ENCODE data around the gene TMEM120B. TPM values are rescaled to one million over a fixed set of nuclear protein-coding genes. Genes with fewer than 3 reads are reported as not detected.

The TMEM120B gene
- total and polyA plus RNA-seq, 5 experiments from 2014 or later = 2.1 to 14.4 (median 2.5) TPM

DNA sequence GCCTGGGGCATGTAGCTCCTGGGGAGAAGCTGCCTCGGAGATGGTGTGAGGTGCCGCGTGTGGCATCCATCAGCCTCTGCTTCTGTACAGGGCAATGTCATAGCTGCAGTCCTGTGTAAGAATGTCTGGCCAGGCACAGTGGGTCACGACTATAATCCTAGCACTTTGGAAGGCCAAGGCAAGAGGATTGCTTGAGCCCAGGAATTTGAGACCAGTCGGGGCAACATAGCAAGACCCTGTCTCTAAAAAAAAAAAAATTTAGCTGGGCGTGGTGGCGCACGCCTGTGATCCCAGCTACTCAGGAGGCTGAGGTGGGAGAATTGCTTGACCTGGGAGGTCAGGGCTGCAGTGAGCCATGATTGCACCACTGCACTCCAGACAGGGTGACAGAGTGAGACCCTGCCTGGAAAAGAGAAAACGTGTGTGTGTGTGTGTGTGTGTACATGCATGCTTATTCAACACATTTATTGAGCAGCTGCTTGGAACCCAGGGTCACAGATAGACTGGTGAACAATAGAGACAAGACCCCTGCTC lies 56.8 kb downstream of the TMEM120B start:
- Mint-ChIP-seq H3K27me3 (no peaks in the 10 kb centered on the region), H3K27ac (peak overlapping the region in 1 of 10 donors; percentile 67), H3K4me3 (no peak overlapping the region), H3K36me3 (peaks cover 0 to 2% (median 0%) of the 10 kb centered on the region in 3 donors), H3K4me1 (peaks cover 3 to 14% (median 8%) of the 10 kb centered on the region in 4 donors), H3K9me3 (no peaks in the 10 kb centered on the region)
- POLR2A ChIA-PET = interaction anchor here (0.6 to 1.8 kb wide), 5 partner anchors 23 to 1149 kb away, joined by 3 to 7 read pairs (median 3); partner anchors contain the start of gene RHOF
- no peak for ATAC-seq
- no peak for DNase-seq

DNA sequence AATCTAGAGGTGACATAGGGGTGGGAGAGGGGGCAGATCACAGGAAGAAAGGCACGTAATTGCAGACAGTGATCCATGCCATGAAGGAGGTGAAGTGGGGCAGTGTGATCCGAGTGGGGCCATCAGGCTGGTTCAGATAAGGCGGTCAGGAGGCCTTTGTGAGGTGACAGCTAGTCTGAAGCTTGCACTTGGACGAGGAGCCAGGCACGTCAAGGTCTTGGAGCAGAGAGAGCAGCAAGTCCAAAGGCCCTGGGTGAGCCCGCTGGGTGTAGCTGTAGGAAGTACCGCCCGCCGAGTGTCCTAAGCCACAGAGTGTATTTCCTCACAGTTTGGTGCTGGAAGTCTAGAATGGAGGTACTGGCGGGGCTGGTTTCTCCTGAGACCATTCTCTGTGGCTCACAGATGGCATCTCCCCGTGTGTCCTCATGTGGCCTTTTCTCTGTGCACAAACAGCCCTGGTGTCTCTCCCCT lies 57.3 kb downstream of the TMEM120B start:
- Mint-ChIP-seq H3K4me1 (peaks cover 3 to 14% (median 8%) of the 10 kb centered on the region in 4 donors), H3K27ac (peak overlapping the region in 3 of 10 donors; percentile 16 to 67 (median 66)), H3K4me3 (no peak overlapping the region), H3K36me3 (peaks cover 0 to 2% (median 0%) of the 10 kb centered on the region in 3 donors), H3K27me3 (no peaks in the 10 kb centered on the region), H3K9me3 (no peaks in the 10 kb centered on the region)
- POLR2A ChIA-PET = interaction anchor here (0.6 to 1.8 kb wide), 4 partner anchors 24 to 1150 kb away, joined by 3 to 7 read pairs (median 5); partner anchors contain the start of gene RHOF
- ATAC-seq = no peak
- DNase-seq = no peak

DNA sequence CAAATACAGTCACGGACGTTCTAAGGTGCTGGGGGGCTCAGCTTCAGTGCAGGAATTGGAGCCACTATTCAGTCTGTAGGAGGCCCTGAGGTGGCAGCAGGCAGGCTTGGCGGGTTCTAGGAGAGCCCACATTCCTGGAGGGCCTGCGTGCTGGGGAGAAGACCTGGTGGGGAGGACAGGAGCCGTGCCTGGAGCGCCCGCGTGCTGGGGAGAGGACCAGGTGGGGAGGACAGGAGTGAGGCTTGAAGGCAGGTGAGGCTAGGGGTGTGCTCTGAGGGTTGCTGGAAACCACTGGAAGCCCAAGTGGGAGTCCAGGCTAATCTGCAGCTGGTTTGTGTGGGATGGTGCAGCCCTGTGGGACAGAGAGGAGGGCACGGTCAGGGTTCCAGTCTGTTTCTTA lies 57.8 kb downstream of the TMEM120B start:
- ATAC-seq (no peak), DNase-seq (no peak)
- Mint-ChIP-seq H3K36me3 (no peaks in the 10 kb centered on the region), H3K4me1 (peaks cover 3 to 14% (median 9%) of the 10 kb centered on the region in 4 donors), H3K9me3 (no peaks in the 10 kb centered on the region), H3K4me3 (no peak overlapping the region), H3K27ac (peak overlapping the region in 1 of 10 donors; percentile 1), H3K27me3 (no peaks in the 10 kb centered on the region)
- POLR2A ChIA-PET = interaction anchor here (0.6 to 1.8 kb wide), 2 partner anchors 24 to 72 kb away, joined by 7 read pairs; partner anchors contain the start of gene RHOF

DNA sequence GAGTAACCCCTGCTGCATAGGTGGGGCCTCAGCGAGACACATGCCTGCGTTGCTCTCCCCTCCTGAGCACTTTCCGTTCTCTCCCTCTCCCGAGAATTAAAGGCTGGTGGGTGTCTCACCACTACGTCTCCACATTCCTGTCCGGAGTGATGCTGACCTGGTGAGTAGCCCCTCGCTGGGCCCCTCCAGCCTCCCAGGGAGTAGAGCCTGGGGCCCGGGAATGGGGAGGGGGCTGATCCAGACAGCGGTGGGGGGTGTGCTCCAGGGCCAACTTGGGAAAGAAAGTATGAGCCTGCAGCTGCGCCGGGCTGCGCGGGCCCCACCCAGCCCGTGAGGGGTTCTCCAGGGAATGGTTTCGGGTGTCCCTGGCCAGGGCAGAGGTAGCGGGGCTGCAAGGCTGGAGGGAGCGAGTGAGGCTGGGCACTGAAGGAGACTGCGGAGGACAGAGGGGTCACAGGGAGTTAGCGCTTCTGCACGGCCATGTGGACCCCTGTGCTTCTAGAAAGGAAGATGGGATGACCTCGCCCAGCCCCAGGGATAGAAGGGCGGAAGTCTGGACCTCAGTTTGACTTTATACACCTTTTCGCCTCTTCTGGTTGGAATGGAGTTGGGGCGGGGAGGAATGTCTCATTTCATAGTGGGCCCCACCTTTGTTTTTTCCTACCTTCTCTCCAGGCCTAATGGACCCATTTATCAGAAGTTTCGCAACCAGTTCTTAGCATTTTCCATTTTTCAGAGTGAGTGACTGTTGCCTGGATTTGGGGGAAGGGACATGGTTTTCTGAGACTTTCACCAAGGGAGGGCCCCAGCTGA lies 58.5 kb downstream of the TMEM120B start:
- H3K27ac Mint-ChIP-seq = peak overlapping the region in 1 of 10 donors; percentile 69
- H3K4me3 Mint-ChIP-seq = no peak overlapping the region
- peaks cover 3 to 15% (median 11%) of the 10 kb centered on the region in 4 donors for H3K4me1 Mint-ChIP-seq
- no peaks in the 10 kb centered on the region for H3K36me3 Mint-ChIP-seq
- no peaks in the 10 kb centered on the region for H3K27me3 Mint-ChIP-seq
- ATAC-seq (no peak), DNase-seq (no peak)
- POLR2A ChIA-PET = interaction anchor here (1.8 kb wide), 1 partner anchor 23 kb away, joined by 7 read pairs; the partner anchor contains the start of gene RHOF
- H3K9me3 Mint-ChIP-seq = no peaks in the 10 kb centered on the region

DNA sequence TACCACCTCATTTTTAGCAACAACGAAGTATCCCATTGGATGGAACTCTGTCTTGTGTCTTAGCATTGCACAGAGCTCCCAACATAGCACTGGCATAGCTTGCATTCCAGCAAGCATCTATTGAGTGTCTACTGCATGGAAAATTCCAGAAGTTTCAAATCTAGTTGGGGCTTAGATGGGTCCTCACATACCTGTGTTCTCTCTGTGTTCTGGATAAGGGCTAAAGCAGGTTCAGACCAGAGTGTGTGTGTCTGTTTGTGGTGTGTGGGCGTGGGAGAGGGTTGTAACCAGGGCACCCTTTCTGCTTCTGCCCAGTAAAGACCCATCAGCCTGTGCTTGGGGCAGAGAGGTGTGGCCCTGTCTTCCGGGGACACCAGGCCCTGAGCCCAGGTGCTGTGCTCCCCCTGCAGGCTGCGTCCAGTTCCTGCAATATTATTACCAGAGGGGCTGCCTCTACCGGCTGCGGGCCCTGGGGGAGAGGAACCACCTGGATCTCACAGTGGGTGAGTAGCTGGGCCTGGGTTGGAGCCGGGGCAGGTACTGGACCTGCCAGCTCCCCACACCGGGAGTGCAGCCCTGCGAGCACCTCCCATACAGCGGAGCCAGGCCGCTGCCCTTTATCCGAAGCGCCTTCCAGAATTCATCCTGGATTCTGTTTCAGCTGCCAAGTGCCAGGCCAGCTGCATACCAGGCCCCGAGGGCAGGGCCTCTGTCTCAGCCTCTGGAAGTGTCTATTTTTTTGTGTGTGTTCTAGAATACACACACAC lies 60.6 kb downstream of the TMEM120B start:
- Mint-ChIP-seq H3K4me1 (peaks cover 3 to 22% (median 17%) of the 10 kb centered on the region in 4 donors), H3K27ac (peak overlapping the region in 8 of 10 donors; percentile 33 to 80 (median 70)), H3K4me3 (no peak overlapping the region), H3K36me3 (peaks cover 0 to 2% (median 0%) of the 10 kb centered on the region in 3 donors), H3K9me3 (no peaks in the 10 kb centered on the region), H3K27me3 (no peaks in the 10 kb centered on the region)
- peak; percentile 65 to 90 (median 78) for DNase-seq
- POLR2A ChIA-PET = interaction anchor here (0.6 to 33.2 kb wide), 5 partner anchors 31 to 433 kb away, joined by 3 to 2517 read pairs (median 4); partner anchors contain the start of genes RHOF and SETD1B
- peak; percentile 81 to 85 for ATAC-seq

DNA sequence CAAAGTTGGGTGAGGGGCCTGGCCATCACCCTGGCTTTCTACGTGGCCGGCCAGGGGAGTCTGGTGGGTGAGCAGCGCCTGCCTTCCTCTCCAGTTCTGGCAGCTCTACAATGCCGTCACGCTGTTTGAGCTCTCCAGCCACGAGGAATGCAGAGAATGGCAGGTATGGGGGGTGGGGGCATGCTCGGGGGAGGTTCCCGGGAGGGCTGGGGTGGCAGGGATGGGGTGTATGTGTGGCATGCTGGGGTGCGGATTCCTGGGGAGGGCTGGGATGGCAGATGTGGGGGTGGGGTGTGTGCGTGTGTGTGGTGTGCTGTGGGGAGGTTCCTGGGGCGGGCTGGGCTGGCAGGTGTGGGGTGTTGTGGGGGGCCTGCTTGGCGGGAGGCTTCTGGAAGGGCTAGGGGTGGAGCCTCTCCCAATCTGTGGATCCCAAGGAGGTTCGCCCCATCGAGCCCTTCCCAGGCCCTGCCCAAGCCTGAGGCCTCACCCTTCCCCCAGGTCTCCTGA lies 62.5 kb downstream of the TMEM120B start:
- H3K36me3 Mint-ChIP-seq = peaks cover 0 to 18% (median 4%) of the 10 kb centered on the region in 3 donors
- no peaks in the 10 kb centered on the region for H3K27me3 Mint-ChIP-seq
- ATAC-seq = no peak
- H3K9me3 Mint-ChIP-seq = no peaks in the 10 kb centered on the region
- POLR2A ChIA-PET = interaction anchor here (1.0 to 33.2 kb wide), 2 partner anchors 9 to 30 kb away, joined by 7 to 2517 read pairs; partner anchors contain the start of genes RHOF and SETD1B
- DNase-seq = no peak
- H3K4me1 Mint-ChIP-seq = peaks cover 3 to 29% (median 19%) of the 10 kb centered on the region in 4 donors
- H3K27ac Mint-ChIP-seq = peak overlapping the region in 2 of 10 donors; percentile 59 to 84
- H3K4me3 Mint-ChIP-seq = no peak overlapping the region

DNA sequence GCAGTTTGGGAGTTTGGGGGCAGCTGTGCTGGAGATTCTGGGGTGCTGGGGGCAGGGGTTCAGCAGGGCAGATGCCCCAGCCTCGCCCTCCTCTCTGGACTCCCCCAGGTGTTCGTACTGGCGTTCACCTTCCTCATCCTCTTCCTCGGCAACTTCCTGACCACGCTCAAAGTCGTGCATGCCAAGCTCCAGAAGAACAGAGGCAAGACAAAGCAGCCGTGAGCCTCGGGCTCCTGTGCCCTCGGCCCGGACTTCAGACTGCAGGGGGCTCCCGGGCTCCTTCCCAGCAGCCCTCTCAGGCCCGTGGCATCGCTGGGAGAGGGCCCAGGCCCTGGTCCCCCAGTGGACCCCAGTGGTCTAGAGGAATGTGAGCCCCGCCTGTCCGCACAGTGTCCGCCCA lies 62.9 kb downstream of the TMEM120B start:
- Mint-ChIP-seq H3K9me3 (no peaks in the 10 kb centered on the region), H3K27ac (peak overlapping the region in 2 of 10 donors; percentile 35 to 59), H3K4me3 (no peak overlapping the region), H3K4me1 (peaks cover 3 to 33% (median 19%) of the 10 kb centered on the region in 4 donors), H3K36me3 (peaks cover 0 to 23% (median 4%) of the 10 kb centered on the region in 3 donors), H3K27me3 (no peaks in the 10 kb centered on the region)
- POLR2A ChIA-PET = interaction anchor here (1.0 to 33.2 kb wide), 2 partner anchors 9 to 29 kb away, joined by 7 to 2517 read pairs; partner anchors contain the start of genes RHOF and SETD1B
- no peak for ATAC-seq
- no peak for DNase-seq

DNA sequence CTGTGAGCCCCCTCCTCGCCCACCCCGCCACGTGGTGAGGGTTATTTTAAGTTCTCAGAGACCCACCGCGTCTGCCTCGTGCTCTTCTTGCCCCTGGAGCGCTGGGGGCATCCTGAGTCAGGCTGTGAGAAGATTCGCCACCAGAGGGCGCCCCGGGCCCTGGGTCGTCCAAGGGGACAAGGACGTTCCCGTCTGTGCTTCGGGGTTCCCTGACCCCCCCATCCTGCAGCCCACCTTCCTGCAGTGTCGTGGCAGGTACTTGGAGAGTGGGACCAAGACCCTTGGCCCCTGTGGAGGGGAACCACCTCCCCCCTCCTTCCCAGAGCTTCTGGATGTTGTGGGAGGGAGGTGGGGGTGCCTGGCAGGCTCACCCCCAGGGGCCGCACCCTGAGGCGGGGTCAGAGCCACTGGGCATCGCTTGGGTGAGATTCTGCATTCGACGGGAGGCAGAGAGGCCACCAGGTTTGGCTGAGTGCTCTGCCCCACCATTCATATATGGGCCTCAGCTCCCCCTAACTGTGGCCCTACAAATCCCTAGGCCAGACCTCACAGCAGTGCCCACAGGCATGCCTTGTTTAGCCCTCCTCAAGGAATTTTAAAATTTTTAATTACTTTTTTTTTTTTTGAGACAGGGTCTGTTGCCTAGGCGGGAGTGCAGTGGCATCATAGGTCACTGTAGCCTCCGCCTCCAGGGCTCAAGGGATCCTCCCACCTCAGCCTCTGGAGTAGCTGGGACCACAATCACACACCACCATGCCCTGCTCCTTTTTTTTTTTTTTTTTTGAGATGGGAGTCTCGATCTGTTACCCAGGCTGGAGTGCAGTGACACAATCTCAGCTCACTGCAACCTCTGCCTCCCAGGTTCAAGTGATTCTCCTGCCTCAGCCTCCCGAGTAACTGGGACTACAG lies 63.9 kb downstream of the TMEM120B start:
- Mint-ChIP-seq H3K27ac (peak overlapping the region in 9 of 10 donors; percentile 70 to 89 (median 84)), H3K4me3 (peak overlapping the region in 1 of 10 donors; percentile 63), H3K4me1 (peaks cover 3 to 39% (median 22%) of the 10 kb centered on the region in 4 donors), H3K27me3 (no peaks in the 10 kb centered on the region), H3K36me3 (peaks cover 0 to 28% (median 4%) of the 10 kb centered on the region in 3 donors), H3K9me3 (no peaks in the 10 kb centered on the region)
- ATAC-seq (peak; percentile 81 to 82), DNase-seq (peak; percentile 75 to 95 (median 88))
- POLR2A ChIA-PET = interaction anchor here (0.7 to 33.2 kb wide), 5 partner anchors 8 to 90 kb away, joined by 3 to 2517 read pairs (median 6); partner anchors contain the start of genes RHOF and SETD1B

DNA sequence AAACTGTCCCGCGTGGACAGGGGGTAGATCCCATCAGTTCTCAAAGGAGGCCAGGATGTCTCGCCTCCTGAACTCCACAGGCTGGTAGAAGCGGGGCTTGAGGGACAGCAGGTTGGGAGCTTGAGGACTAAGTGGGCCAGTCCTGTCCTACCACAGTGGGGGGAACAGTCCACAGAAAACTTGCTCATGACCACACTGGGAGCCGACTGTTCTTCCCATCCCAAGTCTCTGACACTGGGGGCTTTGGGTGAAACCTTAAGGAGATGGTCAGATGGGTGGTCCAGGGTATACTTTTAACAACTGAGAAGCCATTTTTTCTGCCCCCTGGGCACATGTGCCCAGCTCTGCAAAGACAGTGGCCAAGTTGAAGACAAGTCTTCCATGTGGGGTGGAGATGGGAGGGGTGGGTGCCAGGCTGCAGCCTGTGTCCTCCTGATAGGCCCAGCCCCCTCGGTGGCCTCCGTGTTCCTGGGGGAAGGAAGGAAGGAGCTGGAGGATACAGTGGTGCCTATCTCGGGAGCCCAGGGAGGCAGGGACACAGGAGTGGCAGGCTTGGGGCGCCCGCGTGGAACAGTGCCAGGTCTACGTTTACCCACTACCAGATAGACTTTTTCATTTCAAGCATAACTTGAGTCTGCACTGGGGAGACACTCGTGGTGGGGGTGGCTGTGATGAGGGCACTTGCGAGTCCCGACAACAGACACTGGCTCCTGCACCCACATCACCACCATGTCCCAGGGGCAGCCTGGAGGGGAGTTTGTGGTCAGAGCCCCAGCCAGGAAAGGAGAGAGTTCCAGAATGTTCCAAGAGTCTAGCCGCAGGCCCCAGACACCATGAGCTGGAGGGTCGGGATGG lies 66.2 kb downstream of the TMEM120B start:
- Mint-ChIP-seq H3K4me1 (peaks cover 15 to 52% (median 33%) of the 10 kb centered on the region in 4 donors), H3K9me3 (no peaks in the 10 kb centered on the region), H3K4me3 (peak overlapping the region in 1 of 10 donors; percentile 31), H3K36me3 (peaks cover 0 to 37% (median 4%) of the 10 kb centered on the region in 3 donors), H3K27ac (peak overlapping the region; percentile 51 to 88 (median 78)), H3K27me3 (no peaks in the 10 kb centered on the region)
- DNase-seq (no peak), ATAC-seq (no peak)
- POLR2A ChIA-PET = interaction anchor here (0.8 to 33.2 kb wide), 2 partner anchors 26 to 83 kb away, joined by 3 to 2517 read pairs; partner anchors contain the start of genes RHOF and SETD1B

DNA sequence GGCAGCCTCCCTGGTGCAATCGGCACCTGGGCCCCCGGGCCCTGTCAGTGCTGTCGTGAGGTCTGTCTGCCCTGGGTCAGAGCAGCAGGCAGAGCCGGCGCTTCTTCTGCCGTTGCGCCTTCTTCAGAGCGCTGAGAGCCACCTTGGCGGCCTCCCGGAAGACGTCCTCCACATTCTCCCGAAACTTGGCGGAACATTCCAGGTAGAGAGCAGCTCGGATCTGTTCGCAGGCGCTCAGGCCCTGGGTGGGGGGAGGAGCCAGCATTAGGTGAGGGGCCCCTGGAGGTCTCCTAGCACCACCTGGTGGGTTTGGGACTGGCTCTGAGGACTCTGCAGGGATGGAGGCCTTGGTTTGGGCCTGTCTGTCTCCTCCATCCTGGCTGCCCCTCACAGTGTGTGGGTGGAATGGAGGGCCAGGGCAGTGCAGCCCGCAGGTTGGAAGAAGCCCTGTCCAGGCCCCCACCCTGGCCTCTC lies 66.9 kb downstream of the TMEM120B start:
- DNase-seq = no peak
- H3K4me3 Mint-ChIP-seq = no peak overlapping the region
- POLR2A ChIA-PET = interaction anchor here (0.8 to 33.2 kb wide), 2 partner anchors 25 to 83 kb away, joined by 3 to 2517 read pairs; partner anchors contain the start of genes RHOF and SETD1B
- H3K9me3 Mint-ChIP-seq = no peaks in the 10 kb centered on the region
- no peak for ATAC-seq
- peak overlapping the region in 5 of 10 donors; percentile 6 to 83 (median 66) for H3K27ac Mint-ChIP-seq
- peaks cover 0 to 39% (median 4%) of the 10 kb centered on the region in 3 donors for H3K36me3 Mint-ChIP-seq
- H3K4me1 Mint-ChIP-seq = peaks cover 17 to 59% (median 37%) of the 10 kb centered on the region in 4 donors
- H3K27me3 Mint-ChIP-seq = no peaks in the 10 kb centered on the region
